ENCODE data around the gene SUGCT. TPM values are rescaled to one million over a fixed set of nuclear protein-coding genes. Genes with fewer than 3 reads are reported as not detected.

Gene SUGCT
- total RNA-seq, 1 experiment from 2014 or later, result 15.3 TPM

GRCh38 chr7:40881405-40881926 is 746.7 kb downstream of the SUGCT start:
- no peak for DNase-seq (ENCODE audit: low spot score)
- in situ Hi-C loops (cut with HindIII; ENCODE audit: low sequenced_read_pairs), result no loop called here

- in situ Hi-C loops (cut with HindIII; ENCODE audit: low sequenced_read_pairs), result no loop called here
- DNase-seq (ENCODE audit: low spot score), result no peak
These were observed 747.4 kb downstream of the SUGCT start for GRCh38 chr7:40882071-40882658.

- DNase-seq (ENCODE audit: low spot score), result no peak
- in situ Hi-C loops (cut with HindIII; ENCODE audit: low sequenced_read_pairs), result no loop called here
These were observed 749.0 kb downstream of the SUGCT start for GRCh38 chr7:40883826-40884225.

- in situ Hi-C loops (cut with HindIII; ENCODE audit: low sequenced_read_pairs), result no loop called here
- DNase-seq (ENCODE audit: low spot score), result no peak
These were observed 749.4 kb downstream of the SUGCT start for GRCh38 chr7:40884241-40884640.

- DNase-seq (ENCODE audit: low spot score), result no peak
- in situ Hi-C loops (cut with HindIII; ENCODE audit: low sequenced_read_pairs), result no loop called here
These were observed 750.7 kb downstream of the SUGCT start for GRCh38 chr7:40885503-40885902.

GRCh38 chr7:40887099-40887498 is 752.3 kb downstream of the SUGCT start:
- DNase-seq (ENCODE audit: low spot score), result no peak
- in situ Hi-C loops (cut with HindIII; ENCODE audit: low sequenced_read_pairs), result no loop called here

- DNase-seq (ENCODE audit: low spot score), result no peak
- in situ Hi-C loops (cut with HindIII; ENCODE audit: low sequenced_read_pairs), result no loop called here
These were observed 753.7 kb downstream of the SUGCT start for GRCh38 chr7:40888499-40888898.

GRCh38 chr7:40889099-40889498 is 754.3 kb downstream of the SUGCT start:
- no peak for DNase-seq (ENCODE audit: low spot score)
- in situ Hi-C loops (cut with HindIII; ENCODE audit: low sequenced_read_pairs), result no loop called here

- no peak for DNase-seq (ENCODE audit: low spot score)
- in situ Hi-C loops (cut with HindIII; ENCODE audit: low sequenced_read_pairs), result no loop called here
These were observed 754.7 kb downstream of the SUGCT start for GRCh38 chr7:40889539-40889938.

- in situ Hi-C loops (cut with HindIII; ENCODE audit: low sequenced_read_pairs), result no loop called here
- DNase-seq (ENCODE audit: low spot score), result no peak
These were observed 755.4 kb downstream of the SUGCT start for GRCh38 chr7:40890088-40890692.

GRCh38 chr7:40891232-40891631 is 756.4 kb downstream of the SUGCT start:
- in situ Hi-C loops (cut with HindIII; ENCODE audit: low sequenced_read_pairs), result no loop called here
- DNase-seq (ENCODE audit: low spot score), result no peak

- DNase-seq (ENCODE audit: low spot score), result no peak
- in situ Hi-C loops (cut with HindIII; ENCODE audit: low sequenced_read_pairs), result no loop called here
These were observed 764.3 kb downstream of the SUGCT start for GRCh38 chr7:40899151-40899550.

GRCh38 chr7:40899636-40900507 is 765.1 kb downstream of the SUGCT start:
- in situ Hi-C loops (cut with HindIII; ENCODE audit: low sequenced_read_pairs), result no loop called here
- no peak for DNase-seq (ENCODE audit: low spot score)

- in situ Hi-C loops (cut with HindIII; ENCODE audit: low sequenced_read_pairs), result no loop called here
These were observed 769.1 kb downstream of the SUGCT start for GRCh38 chr7:40903872-40904271.

GRCh38 chr7:40907286-40907685 is 772.5 kb downstream of the SUGCT start:
- in situ Hi-C loops (cut with HindIII; ENCODE audit: low sequenced_read_pairs), result no loop called here

More at GRCh38 chr7:40903872-40904271, 769.1 kb downstream of the SUGCT start:
- DNase-seq (ENCODE audit: low spot score), result no peak

GRCh38 chr7:40909346-40909980 is 774.7 kb downstream of the SUGCT start:
- in situ Hi-C loops (cut with HindIII; ENCODE audit: low sequenced_read_pairs), result no loop called here
- DNase-seq (ENCODE audit: low spot score), result no peak

More at GRCh38 chr7:40907286-40907685, 772.5 kb downstream of the SUGCT start:
- no peak for DNase-seq (ENCODE audit: low spot score)

All from G401 (cell line).